ENCODE data around the gene C1orf141. TPM values are rescaled to one million over a fixed set of nuclear protein-coding genes. Genes with fewer than 3 reads are reported as not detected.

Gene C1orf141
- total and polyA plus RNA-seq, 8 donors: 0.14 TPM; not detected in 7

DNA sequence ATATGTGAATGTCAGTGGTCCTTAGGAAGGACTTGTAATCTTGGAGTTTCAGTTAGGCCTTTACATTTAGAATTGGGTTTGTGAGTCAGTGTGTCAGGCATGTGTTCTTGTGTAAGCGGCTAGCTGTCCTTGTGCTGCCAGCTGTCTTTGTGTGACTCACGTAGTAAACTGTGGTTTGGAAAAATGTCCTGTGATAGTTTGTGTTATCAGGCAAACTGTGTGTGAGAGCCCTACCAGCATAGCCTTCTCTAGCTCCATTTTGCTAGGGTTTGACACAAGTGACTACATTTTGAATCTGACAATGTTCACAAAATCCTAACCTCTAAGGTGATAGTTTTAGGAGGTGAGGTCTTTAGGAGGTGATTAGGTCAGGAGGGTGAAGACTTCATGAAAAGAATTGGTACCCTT, 74.0 kb downstream of the C1orf141 start:
- DNase-seq: peak in 2 of 6 donors; percentile 33 to 48
- H3K4me3 ChIP-seq: no peak overlapping the region
- H3K27ac ChIP-seq: no peak overlapping the region
- FAIRE-seq: no peak
- peaks cover 0 to 3% (median 0%) of the 10 kb centered on the region in 3 donors for H3K4me1 ChIP-seq
- H3K9me3 ChIP-seq: no peaks in the 10 kb centered on the region
- ATAC-seq: peak; percentile 67 to 87 (median 79)
- H3K36me3 ChIP-seq: no peaks in the 10 kb centered on the region
- intact Hi-C loops (cut with DNase I): no loop called here
- TF ChIP-seq, protein P1, sequence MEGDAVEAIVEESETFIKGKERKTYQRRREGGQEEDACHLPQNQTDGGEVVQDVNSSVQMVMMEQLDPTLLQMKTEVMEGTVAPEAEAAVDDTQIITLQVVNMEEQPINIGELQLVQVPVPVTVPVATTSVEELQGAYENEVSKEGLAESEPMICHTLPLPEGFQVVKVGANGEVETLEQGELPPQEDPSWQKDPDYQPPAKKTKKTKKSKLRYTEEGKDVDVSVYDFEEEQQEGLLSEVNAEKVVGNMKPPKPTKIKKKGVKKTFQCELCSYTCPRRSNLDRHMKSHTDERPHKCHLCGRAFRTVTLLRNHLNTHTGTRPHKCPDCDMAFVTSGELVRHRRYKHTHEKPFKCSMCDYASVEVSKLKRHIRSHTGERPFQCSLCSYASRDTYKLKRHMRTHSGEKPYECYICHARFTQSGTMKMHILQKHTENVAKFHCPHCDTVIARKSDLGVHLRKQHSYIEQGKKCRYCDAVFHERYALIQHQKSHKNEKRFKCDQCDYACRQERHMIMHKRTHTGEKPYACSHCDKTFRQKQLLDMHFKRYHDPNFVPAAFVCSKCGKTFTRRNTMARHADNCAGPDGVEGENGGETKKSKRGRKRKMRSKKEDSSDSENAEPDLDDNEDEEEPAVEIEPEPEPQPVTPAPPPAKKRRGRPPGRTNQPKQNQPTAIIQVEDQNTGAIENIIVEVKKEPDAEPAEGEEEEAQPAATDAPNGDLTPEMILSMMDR (IDR thresholded peaks at IDR 0.05): no peak
- WGBS, 2 donors: 54 to 61% methylated on average over 2 of the region's 2 CpGs
- H3K27me3 ChIP-seq: no peaks in the 10 kb centered on the region

DNA sequence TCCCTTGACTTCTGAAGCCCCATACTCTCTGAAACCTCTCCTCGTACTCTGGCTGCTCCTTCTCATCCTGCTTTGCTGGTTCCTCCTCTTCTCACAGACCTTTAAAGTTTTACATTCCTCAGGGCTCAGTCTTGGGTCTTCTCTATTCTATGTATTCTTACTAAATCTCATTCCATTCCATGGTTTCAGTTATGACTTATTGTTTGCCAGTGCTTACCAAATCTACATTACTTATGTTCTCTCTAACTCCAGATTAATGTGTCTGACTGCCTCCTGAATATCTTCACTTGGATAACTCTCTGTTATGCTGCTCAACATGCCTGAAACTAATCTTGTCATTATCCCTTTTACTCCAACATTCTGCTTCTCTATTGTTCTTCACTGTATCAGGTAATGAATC, 75.4 kb downstream of the C1orf141 start:
- H3K4me3 ChIP-seq: no peak overlapping the region
- no peak for DNase-seq
- H3K9me3 ChIP-seq: no peaks in the 10 kb centered on the region
- TF ChIP-seq, protein P1 (IDR thresholded peaks at IDR 0.05): no peak
- H3K4me1 ChIP-seq: peaks cover 0 to 3% (median 0%) of the 10 kb centered on the region in 3 donors
- H3K27me3 ChIP-seq: no peaks in the 10 kb centered on the region
- 89 to 95% methylated on average over 1 of the region's 1 CpG for WGBS, 2 donors
- H3K27ac ChIP-seq: no peak overlapping the region
- no peaks in the 10 kb centered on the region for H3K36me3 ChIP-seq
- FAIRE-seq: no peak
- intact Hi-C loops (cut with DNase I): no loop called here
- ATAC-seq: no peak

DNA sequence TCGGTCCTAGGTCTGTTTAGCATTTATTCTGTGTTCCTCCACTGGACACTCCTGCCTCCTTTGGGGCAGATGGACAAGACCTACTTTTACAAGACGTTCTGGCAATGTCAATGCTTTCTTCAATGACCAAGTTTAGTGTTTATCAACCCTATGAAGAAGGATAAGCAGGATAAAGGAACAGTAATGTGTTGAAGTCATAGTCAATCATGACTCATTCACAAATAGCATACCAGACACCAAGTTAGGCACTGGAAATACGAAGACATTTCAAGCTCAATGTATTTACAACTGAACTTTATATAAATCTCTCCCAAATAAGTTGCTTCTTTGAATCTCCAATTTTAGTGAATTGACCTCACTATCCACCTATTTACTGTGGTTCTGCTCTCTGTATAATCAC, 76.0 kb downstream of the C1orf141 start:
- TF ChIP-seq, protein P1 (IDR thresholded peaks at IDR 0.05): no peak

DNA sequence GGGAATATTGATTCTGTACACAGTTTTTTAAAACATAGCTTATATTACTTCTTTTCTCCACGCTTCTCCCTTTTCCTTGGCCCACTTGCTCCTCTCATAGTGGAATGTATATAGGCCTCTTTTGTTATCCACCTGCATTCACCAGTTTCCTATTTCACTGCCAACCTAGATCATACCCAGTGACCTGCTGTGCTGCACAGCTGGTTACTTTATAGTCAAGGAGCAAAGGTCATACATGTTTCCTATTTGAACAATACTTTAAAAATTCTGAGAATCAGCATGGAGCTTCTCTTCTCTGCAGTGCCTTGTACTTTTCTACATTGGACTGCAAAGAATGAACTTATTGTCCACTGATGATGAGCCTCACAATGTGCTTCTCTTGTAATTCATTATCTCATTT, 76.5 kb downstream of the C1orf141 start:
- peaks cover 0 to 3% (median 0%) of the 10 kb centered on the region in 3 donors for H3K4me1 ChIP-seq
- 88 to 90% methylated on average over 1 of the region's 1 CpG for WGBS, 2 donors
- no peak for DNase-seq
- H3K4me3 ChIP-seq: no peak overlapping the region
- no peak for FAIRE-seq
- intact Hi-C loops (cut with DNase I): no loop called here
- H3K9me3 ChIP-seq: no peaks in the 10 kb centered on the region
- no peaks in the 10 kb centered on the region for H3K36me3 ChIP-seq
- TF ChIP-seq, protein P1 (IDR thresholded peaks at IDR 0.05): no peak
- H3K27me3 ChIP-seq: no peaks in the 10 kb centered on the region
- ATAC-seq: no peak
- H3K27ac ChIP-seq: no peak overlapping the region

More for the DNA sequence above, 76.0 kb downstream of the C1orf141 start:
- Histone ChIP-seq H3K4me1 (peaks cover 0 to 3% (median 0%) of the 10 kb centered on the region in 3 donors), H3K27ac (no peak overlapping the region), H3K9me3 (no peaks in the 10 kb centered on the region), H3K36me3 (no peaks in the 10 kb centered on the region), H3K4me3 (no peak overlapping the region), H3K27me3 (no peaks in the 10 kb centered on the region)
- WGBS, 2 donors: 63 to 74% methylated on average over 3 of the region's 3 CpGs
- FAIRE-seq (no peak), DNase-seq (no peak), ATAC-seq (no peak)
- intact Hi-C loops (cut with DNase I): no loop called here

Data from pancreas (tissue), 10 donors.